Measurements from ENCODE around the gene PJA1.

PJA1 gene

DNA sequence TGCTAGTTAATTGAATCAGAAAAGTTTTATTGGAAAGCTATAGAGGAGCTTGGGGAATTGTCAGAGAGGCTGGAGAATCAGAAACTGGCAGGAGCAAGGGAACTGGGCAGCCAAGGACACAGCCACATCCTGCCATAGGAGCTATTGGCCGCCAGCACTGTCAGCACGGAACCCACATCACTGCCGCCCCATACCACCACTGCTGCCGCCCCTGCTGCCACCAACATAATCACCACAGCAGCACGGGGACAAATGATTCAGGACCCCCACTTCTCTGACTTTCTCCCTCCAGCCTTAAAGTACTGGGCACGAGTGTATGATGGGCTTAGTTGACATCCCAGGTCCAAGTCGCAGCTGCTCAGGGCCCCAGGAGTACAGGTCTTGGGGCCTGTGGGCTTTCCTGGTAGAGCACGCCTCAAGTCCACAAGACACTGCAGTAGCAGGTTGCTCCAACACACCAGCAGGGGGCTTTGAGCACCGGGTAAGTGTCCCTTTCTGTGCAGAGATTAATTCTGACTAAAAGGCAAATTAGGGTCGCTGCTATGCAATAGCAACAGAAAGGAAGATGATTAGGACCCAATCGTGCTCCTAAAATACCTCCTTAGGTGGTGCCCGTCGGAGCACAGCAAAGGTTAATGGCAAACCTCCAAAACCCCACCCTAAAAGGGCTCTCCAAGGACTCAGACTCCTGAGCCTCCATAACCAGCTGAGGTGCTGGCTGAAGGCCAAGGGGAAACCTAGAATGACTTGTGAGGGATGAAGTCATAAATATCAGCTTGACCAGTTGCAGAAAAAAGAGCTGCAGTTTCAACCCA is 6.9 kb downstream of the PJA1 start:
- Histone ChIP-seq H4K20me1 (ENCODE audit: insufficient read depth, low read length, poor library complexity, severe bottlenecking) (no peaks in the 10 kb centered on the region), H3K4me1 (ENCODE audit: insufficient read depth, low read length, poor library complexity, severe bottlenecking) (no peaks in the 10 kb centered on the region), H3K9ac (ENCODE audit: low read depth, low read length, poor library complexity, severe bottlenecking) (no peak overlapping the region), H3K4me2 (ENCODE audit: low read depth, low read length, poor library complexity, severe bottlenecking) (no peak overlapping the region), H2AFZ (ENCODE audit: low read length) (no peak overlapping the region), H3K9me3 (ENCODE audit: insufficient read depth, low read depth, low read length) (no peaks in the 10 kb centered on the region), H3F3A (ENCODE audit: low read depth) (no peaks in the 10 kb centered on the region), H3K36me3 (ENCODE audit: insufficient read depth, low read length) (peaks cover 4% of the 10 kb centered on the region; the same call in 1 of the 2 replicates), H3K79me2 (ENCODE audit: insufficient read depth, low read length) (no peaks in the 10 kb centered on the region), H3K27me3 (ENCODE audit: insufficient read depth, low read length, poor library complexity, severe bottlenecking) (no peaks in the 10 kb centered on the region), H3K4me3 (ENCODE audit: low read length, poor library complexity, severe bottlenecking) (no peak overlapping the region), H3K9me2 (replicated peaks; ENCODE audit: low read depth, low read length) (no peaks in the 10 kb centered on the region)
- TF ChIP-seq EZH2phosphoT487 (IDR thresholded peaks at IDR 0.05; ENCODE audit: borderline replicate concordance): no peak
- TF ChIP-seq, protein P1, sequence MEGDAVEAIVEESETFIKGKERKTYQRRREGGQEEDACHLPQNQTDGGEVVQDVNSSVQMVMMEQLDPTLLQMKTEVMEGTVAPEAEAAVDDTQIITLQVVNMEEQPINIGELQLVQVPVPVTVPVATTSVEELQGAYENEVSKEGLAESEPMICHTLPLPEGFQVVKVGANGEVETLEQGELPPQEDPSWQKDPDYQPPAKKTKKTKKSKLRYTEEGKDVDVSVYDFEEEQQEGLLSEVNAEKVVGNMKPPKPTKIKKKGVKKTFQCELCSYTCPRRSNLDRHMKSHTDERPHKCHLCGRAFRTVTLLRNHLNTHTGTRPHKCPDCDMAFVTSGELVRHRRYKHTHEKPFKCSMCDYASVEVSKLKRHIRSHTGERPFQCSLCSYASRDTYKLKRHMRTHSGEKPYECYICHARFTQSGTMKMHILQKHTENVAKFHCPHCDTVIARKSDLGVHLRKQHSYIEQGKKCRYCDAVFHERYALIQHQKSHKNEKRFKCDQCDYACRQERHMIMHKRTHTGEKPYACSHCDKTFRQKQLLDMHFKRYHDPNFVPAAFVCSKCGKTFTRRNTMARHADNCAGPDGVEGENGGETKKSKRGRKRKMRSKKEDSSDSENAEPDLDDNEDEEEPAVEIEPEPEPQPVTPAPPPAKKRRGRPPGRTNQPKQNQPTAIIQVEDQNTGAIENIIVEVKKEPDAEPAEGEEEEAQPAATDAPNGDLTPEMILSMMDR (conservative IDR thresholded peaks at IDR 0.05; ENCODE audit: low read length): peak; percentile 57

DNA sequence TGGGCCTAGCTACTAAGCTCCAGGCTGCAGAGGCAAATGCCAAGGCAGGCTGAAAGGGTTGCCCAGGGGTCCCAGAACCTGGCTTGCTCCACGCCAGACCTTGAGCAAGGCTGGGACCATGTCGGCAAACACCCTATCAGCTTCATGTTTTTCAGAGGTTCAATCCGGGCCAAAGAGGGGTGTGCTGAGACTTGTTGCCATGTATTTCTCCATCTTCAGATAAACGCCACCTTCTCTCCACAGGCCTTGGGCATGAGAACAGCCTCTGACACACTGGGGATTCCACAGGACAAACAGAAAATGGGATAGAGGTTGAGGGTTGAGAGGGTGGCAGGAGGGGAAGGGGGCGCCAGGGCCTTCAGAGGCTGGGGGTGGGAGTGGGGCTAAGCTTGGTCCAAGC is 8.6 kb downstream of the PJA1 start:
- no peaks in the 10 kb centered on the region for H3K27me3 ChIP-seq (ENCODE audit: insufficient read depth, low read length, poor library complexity, severe bottlenecking)
- no peak overlapping the region for H3K4me2 ChIP-seq (ENCODE audit: low read depth, low read length, poor library complexity, severe bottlenecking)
- no peaks in the 10 kb centered on the region for H3K36me3 ChIP-seq (ENCODE audit: insufficient read depth, low read length)
- no peaks in the 10 kb centered on the region for H3F3A ChIP-seq (ENCODE audit: low read depth)
- H4K20me1 ChIP-seq (ENCODE audit: insufficient read depth, low read length, poor library complexity, severe bottlenecking): no peaks in the 10 kb centered on the region
- no peak overlapping the region for H2AFZ ChIP-seq (ENCODE audit: low read length)
- H3K79me2 ChIP-seq (ENCODE audit: insufficient read depth, low read length): no peaks in the 10 kb centered on the region
- H3K9ac ChIP-seq (ENCODE audit: low read depth, low read length, poor library complexity, severe bottlenecking): no peak overlapping the region
- no peaks in the 10 kb centered on the region for H3K9me3 ChIP-seq (ENCODE audit: insufficient read depth, low read depth, low read length)
- H3K9me2 ChIP-seq (replicated peaks; ENCODE audit: low read depth, low read length): no peaks in the 10 kb centered on the region
- H3K4me1 ChIP-seq (ENCODE audit: insufficient read depth, low read length, poor library complexity, severe bottlenecking): peaks cover 7% of the 10 kb centered on the region
- TF ChIP-seq, protein P1 (conservative IDR thresholded peaks at IDR 0.05; ENCODE audit: low read length): no peak
- TF ChIP-seq EZH2phosphoT487 (IDR thresholded peaks at IDR 0.05; ENCODE audit: borderline replicate concordance): no peak
- H3K4me3 ChIP-seq (ENCODE audit: low read length, poor library complexity, severe bottlenecking): no peak overlapping the region

DNA sequence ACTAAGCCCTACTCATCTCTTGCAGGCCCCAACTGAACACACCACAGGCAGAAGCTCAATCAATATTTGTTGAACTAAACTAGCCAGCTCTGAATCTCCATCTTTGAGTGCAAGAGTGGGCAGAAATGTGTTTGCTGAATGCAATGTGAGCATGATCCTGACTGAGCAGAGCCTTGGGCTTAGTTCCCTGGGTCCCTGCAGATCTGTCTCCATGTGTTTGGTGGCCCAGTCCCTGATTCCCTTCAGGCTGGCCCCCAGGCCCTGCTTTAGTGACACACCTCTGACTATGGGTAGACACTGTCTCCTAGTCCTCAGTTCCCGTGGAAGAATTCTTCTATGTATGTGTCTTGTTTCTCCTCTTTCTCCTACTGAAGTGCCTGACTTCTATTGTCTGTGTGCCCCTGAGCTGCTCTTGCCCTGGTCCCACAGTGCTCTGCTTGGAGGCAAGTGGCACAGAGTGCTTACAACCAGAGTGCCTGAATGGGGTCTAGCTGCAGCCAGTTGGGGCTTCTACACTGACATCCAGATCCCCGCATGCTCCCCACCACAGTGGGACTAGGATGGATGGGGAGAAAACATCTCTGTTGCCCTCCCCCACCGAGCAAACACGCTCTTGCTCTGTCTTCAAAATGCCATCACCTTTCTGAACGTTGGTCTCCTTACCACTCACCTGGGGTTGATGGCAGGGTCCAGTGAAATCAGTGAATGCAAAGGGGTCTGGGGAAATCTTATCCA is 9.3 kb downstream of the PJA1 start:
- no peak overlapping the region for H3K9ac ChIP-seq (ENCODE audit: low read depth, low read length, poor library complexity, severe bottlenecking)
- H4K20me1 ChIP-seq (ENCODE audit: insufficient read depth, low read length, poor library complexity, severe bottlenecking): no peaks in the 10 kb centered on the region
- no peak overlapping the region for H3K4me2 ChIP-seq (ENCODE audit: low read depth, low read length, poor library complexity, severe bottlenecking)
- H3K4me3 ChIP-seq (ENCODE audit: low read length, poor library complexity, severe bottlenecking): no peak overlapping the region
- H3K9me3 ChIP-seq (ENCODE audit: insufficient read depth, low read depth, low read length): no peaks in the 10 kb centered on the region
- TF ChIP-seq, protein P1 (conservative IDR thresholded peaks at IDR 0.05; ENCODE audit: low read length): no peak
- TF ChIP-seq EZH2phosphoT487 (IDR thresholded peaks at IDR 0.05; ENCODE audit: borderline replicate concordance): no peak
- H3K27me3 ChIP-seq (ENCODE audit: insufficient read depth, low read length, poor library complexity, severe bottlenecking): no peaks in the 10 kb centered on the region
- H3K4me1 ChIP-seq (ENCODE audit: insufficient read depth, low read length, poor library complexity, severe bottlenecking): peaks cover 7% of the 10 kb centered on the region
- H2AFZ ChIP-seq (ENCODE audit: low read length): no peak overlapping the region
- no peaks in the 10 kb centered on the region for H3K36me3 ChIP-seq (ENCODE audit: insufficient read depth, low read length)
- no peaks in the 10 kb centered on the region for H3K9me2 ChIP-seq (replicated peaks; ENCODE audit: low read depth, low read length)
- no peaks in the 10 kb centered on the region for H3F3A ChIP-seq (ENCODE audit: low read depth)
- H3K79me2 ChIP-seq (ENCODE audit: insufficient read depth, low read length): no peaks in the 10 kb centered on the region

Data from Loucy (cell line).